ENCODE data around the gene SYNE3. TPM values are rescaled to one million over a fixed set of nuclear protein-coding genes. Genes with fewer than 3 reads are reported as not detected.

The SYNE3 gene
- total RNA-seq, 2 experiments from 2014 or later: 64.0 to 64.1 TPM

- ATAC-seq (no peak), DNase-seq (no peak)
- ChIA-PET POLR2A (interaction anchor here (4.9 kb wide), 1 partner anchor 16 kb away, joined by 88 read pairs; no protein-coding TSS in a partner anchor), CTCF (interaction anchor here (1.0 to 7.8 kb wide), 5 partner anchors 10 to 110 kb away, joined by 3 to 71 read pairs (median 7); no protein-coding TSS in a partner anchor)
- TF ChIP-seq CTCF (IDR thresholded peaks at IDR 0.05): no peak
- peak overlapping the region; percentile 98 for H3K4me3 Mint-ChIP-seq
- intact Hi-C loops (cut with micrococcal nuclease): no loop called here
- peaks cover 60% of the 10 kb centered on the region for H3K4me1 Mint-ChIP-seq (ENCODE audit: low read depth)
- peaks cover 23% of the 10 kb centered on the region for H3K36me3 Mint-ChIP-seq (ENCODE audit: low read depth)
- H3K9me3 Mint-ChIP-seq: no peaks in the 10 kb centered on the region
- no peaks in the 10 kb centered on the region for H3K27me3 Mint-ChIP-seq
- no peak overlapping the region for H3K27ac Mint-ChIP-seq
Measured at GRCh38 chr14:95537298-95538089, 21.0 kb upstream of the SYNE3 start.

GRCh38 chr14:95536671-95537070, 20.2 kb upstream of the SYNE3 start:
- no peak for DNase-seq
- no peak for ATAC-seq
- Mint-ChIP-seq H3K4me1 (ENCODE audit: low read depth) (peaks cover 63% of the 10 kb centered on the region), H3K4me3 (peak overlapping the region; percentile 98), H3K36me3 (ENCODE audit: low read depth) (peaks cover 30% of the 10 kb centered on the region), H3K9me3 (no peaks in the 10 kb centered on the region), H3K27me3 (no peaks in the 10 kb centered on the region), H3K27ac (no peak overlapping the region)
- CTCF ChIA-PET: interaction anchor here (1.0 to 7.8 kb wide), 7 partner anchors 9 to 457 kb away, joined by 3 to 71 read pairs (median 4); no protein-coding TSS in a partner anchor
- intact Hi-C loops (cut with micrococcal nuclease): no loop called here
- TF ChIP-seq CTCF (IDR thresholded peaks at IDR 0.05): no peak
- POLR2A ChIA-PET: interaction anchor here (0.8 to 4.9 kb wide), 2 partner anchors 13 to 15 kb away, joined by 3 to 88 read pairs; no protein-coding TSS in a partner anchor

GRCh38 chr14:95536036-95536593, 19.7 kb upstream of the SYNE3 start:
- Mint-ChIP-seq H3K36me3 (ENCODE audit: low read depth) (peaks cover 34% of the 10 kb centered on the region), H3K4me3 (peak overlapping the region; percentile 98), H3K27ac (peak overlapping the region; percentile 90), H3K4me1 (ENCODE audit: low read depth) (peaks cover 65% of the 10 kb centered on the region), H3K27me3 (no peaks in the 10 kb centered on the region), H3K9me3 (no peaks in the 10 kb centered on the region)
- POLR2A ChIA-PET: interaction anchor here (0.6 to 4.9 kb wide), 4 partner anchors 14 to 81 kb away, joined by 3 to 88 read pairs (median 3); no protein-coding TSS in a partner anchor
- no peak for TF ChIP-seq CTCF (IDR thresholded peaks at IDR 0.05)
- intact Hi-C loops (cut with micrococcal nuclease): no loop called here
- DNase-seq: no peak
- ATAC-seq: no peak
- CTCF ChIA-PET: interaction anchor here (1.0 to 7.8 kb wide), 8 partner anchors 9 to 458 kb away, joined by 3 to 71 read pairs (median 4); no protein-coding TSS in a partner anchor

- Mint-ChIP-seq H3K4me3 (peak overlapping the region; percentile 98), H3K36me3 (ENCODE audit: low read depth) (peaks cover 40% of the 10 kb centered on the region), H3K27me3 (no peaks in the 10 kb centered on the region), H3K4me1 (ENCODE audit: low read depth) (peaks cover 64% of the 10 kb centered on the region), H3K27ac (peak overlapping the region; percentile 90), H3K9me3 (no peaks in the 10 kb centered on the region)
- POLR2A ChIA-PET: interaction anchor here (0.6 to 4.9 kb wide), 7 partner anchors 11 to 93 kb away, joined by 3 to 88 read pairs (median 3); no protein-coding TSS in a partner anchor
- ATAC-seq: no peak
- intact Hi-C loops (cut with micrococcal nuclease): loop anchor here (2.0 kb wide), 1 partner anchor 93 kb away; no protein-coding TSS in a partner anchor
- no peak for TF ChIP-seq CTCF (IDR thresholded peaks at IDR 0.05)
- DNase-seq: no peak
- CTCF ChIA-PET: interaction anchor here (1.0 to 7.8 kb wide), 6 partner anchors 8 to 97 kb away, joined by 3 to 71 read pairs (median 3); no protein-coding TSS in a partner anchor
Measured at GRCh38 chr14:95535226-95536021, 19.0 kb upstream of the SYNE3 start.

All from activated CD8-positive, alpha-beta T cell treated with anti-CD3 and anti-CD28 coated beads for 36 hours (primary cell).